Daoy (cell line): ENCODE measurements around the gene EPS15. TPM values are rescaled to one million over a fixed set of nuclear protein-coding genes. Genes with fewer than 3 reads are reported as not detected.
"Not testable (repeated sequence)": the region's sequence is repeated elsewhere in the genome, so short reads cannot be mapped to it uniquely, and the experiment has no call there.

Experiments used
- DNase-seq: peaks from one replicate; pipeline ENCODE4 v3.0.0-alpha.2; 2015; ENCODE audit warnings: low read depth
- total RNA-seq: library from RNA; depleted of rRNA; stranded (reverse); fragments of >200 nt; shearing (Covaris generic); gene quantifications from 2 replicates; pipeline ENCODE4 v1.2.3, GENCODE V29; 2014

Gene EPS15
- total RNA-seq, 1 experiment from 2014 or later = 33.4 TPM

GRCh38 chr1:51515312-51515960, 3.6 kb downstream of the EPS15 start:
- DNase-seq = no peak

- no peak for DNase-seq
Measured at GRCh38 chr1:51514733-51515132, 4.3 kb downstream of the EPS15 start.

GRCh38 chr1:51512606-51513005, 6.5 kb downstream of the EPS15 start:
- no peak for DNase-seq

- no peak for DNase-seq
Measured at GRCh38 chr1:51512120-51512519, 6.9 kb downstream of the EPS15 start.

GRCh38 chr1:51509773-51510172, 9.3 kb downstream of the EPS15 start:
- DNase-seq = no peak

- DNase-seq = no peak
Measured at GRCh38 chr1:51506537-51506936, 12.5 kb downstream of the EPS15 start.

GRCh38 chr1:51504806-51505525, 14.1 kb downstream of the EPS15 start:
- no peak for DNase-seq

GRCh38 chr1:51501218-51501630, 17.8 kb downstream of the EPS15 start:
- not testable (repeated sequence) for DNase-seq

GRCh38 chr1:51499694-51500093, 19.4 kb downstream of the EPS15 start:
- DNase-seq = no peak

GRCh38 chr1:51498924-51499323, 20.1 kb downstream of the EPS15 start:
- DNase-seq = no peak

- DNase-seq = no peak
Measured at GRCh38 chr1:51497340-51497739, 21.7 kb downstream of the EPS15 start.

GRCh38 chr1:51494138-51494830, 24.8 kb downstream of the EPS15 start:
- DNase-seq = no peak

- no peak for DNase-seq
Measured at GRCh38 chr1:51491166-51491981, 27.7 kb downstream of the EPS15 start.

- no peak for DNase-seq
Measured at GRCh38 chr1:51489472-51489871, 29.6 kb downstream of the EPS15 start.

GRCh38 chr1:51488372-51489050, 30.6 kb downstream of the EPS15 start:
- DNase-seq = no peak

- no peak for DNase-seq
Measured at GRCh38 chr1:51487628-51488027, 31.4 kb downstream of the EPS15 start.

- DNase-seq = no peak
Measured at GRCh38 chr1:51484591-51484990, 34.5 kb downstream of the EPS15 start.

GRCh38 chr1:51482881-51483280, 36.2 kb downstream of the EPS15 start:
- no peak for DNase-seq

- DNase-seq = not testable (repeated sequence)
Measured at GRCh38 chr1:51474832-51475620, 44.0 kb downstream of the EPS15 start.

- DNase-seq = no peak
Measured at GRCh38 chr1:51473331-51474115, 45.5 kb downstream of the EPS15 start.
